ENCODE results near the gene COMMD9. TPM values are rescaled to one million over a fixed set of nuclear protein-coding genes. Genes with fewer than 3 reads are reported as not detected.

COMMD9 gene
- total RNA-seq, 1 experiment from 2014 or later, result 70.8 TPM

DNA sequence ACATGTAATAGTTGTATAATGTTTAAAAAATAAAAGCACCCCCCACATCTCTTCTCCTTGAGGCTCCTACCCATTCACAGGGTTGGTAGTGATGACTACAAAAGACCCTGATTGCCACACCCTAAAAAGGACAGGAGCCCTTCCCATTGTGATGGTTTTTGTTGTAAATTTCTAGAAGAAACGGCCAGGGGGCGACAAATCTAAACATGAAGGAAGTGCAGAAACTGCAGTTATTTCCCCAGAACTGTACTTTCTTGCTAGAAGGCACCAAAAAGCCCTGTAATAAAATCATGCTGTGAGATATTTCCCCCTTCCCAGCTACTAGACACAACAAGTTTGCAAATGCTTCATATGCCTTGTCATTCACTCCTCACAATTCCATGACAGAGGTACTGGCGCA is 17.7 kb upstream of the COMMD9 start:
- peak; percentile 37; the same call in 1 of the 2 replicates for ATAC-seq

DNA sequence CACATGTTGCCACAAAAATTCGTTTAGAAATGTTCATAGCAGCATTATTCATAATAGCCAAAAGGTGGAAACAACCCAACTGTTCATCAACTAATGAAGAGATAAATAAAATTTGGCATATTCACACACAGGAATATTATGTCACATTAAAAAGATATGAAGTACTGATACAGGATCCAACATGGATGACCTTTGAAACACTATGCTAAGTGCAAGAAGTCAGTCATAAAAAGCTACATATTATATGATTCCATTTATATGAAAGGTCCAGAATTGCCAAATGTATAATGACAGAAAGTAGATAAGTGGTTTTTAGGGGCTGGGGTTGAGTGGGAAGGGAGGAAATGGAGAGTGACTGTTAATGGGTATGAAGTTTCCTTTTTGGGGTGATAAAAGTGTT is 15.8 kb upstream of the COMMD9 start:
- no peak for TF ChIP-seq EZH2phosphoT487 (IDR thresholded peaks at IDR 0.05; ENCODE audit: borderline replicate concordance, low read length)
- H3K4me3 ChIP-seq (ENCODE audit: low read length), result no peak overlapping the region
- DNase-seq, result no peak
- H3K79me2 ChIP-seq (ENCODE audit: low read length), result no peaks in the 10 kb centered on the region
- H3K9ac ChIP-seq (ENCODE audit: low read length), result no peak overlapping the region
- BruUV-seq (replicated peaks), result no TSS peak
- POLR2A ChIA-PET (ENCODE audit: unreplicated experiment), result no interaction called here
- H3K4me1 ChIP-seq (ENCODE audit: insufficient read depth, low read length), result peaks cover 10% of the 10 kb centered on the region
- no peak overlapping the region for H2AFZ ChIP-seq (ENCODE audit: low read length)
- H3K27ac ChIP-seq (ENCODE audit: low read length), result no peak overlapping the region
- H3K27me3 ChIP-seq (ENCODE audit: low read length), result no peaks in the 10 kb centered on the region
- H3K36me3 ChIP-seq (ENCODE audit: low read depth, low read length), result no peaks in the 10 kb centered on the region
- no peaks in the 10 kb centered on the region for H3F3A ChIP-seq (ENCODE audit: low read length, unreplicated experiment)
- CTCF ChIA-PET, result no interaction called here
- H3K9me2 ChIP-seq (replicated peaks; ENCODE audit: low read length), result no peaks in the 10 kb centered on the region
- no peaks in the 10 kb centered on the region for H4K20me1 ChIP-seq (ENCODE audit: low read length)
- intact Hi-C loops (cut with micrococcal nuclease), result no loop called here
- no peaks in the 10 kb centered on the region for H3K9me3 ChIP-seq (ENCODE audit: low read length)
- H3K4me2 ChIP-seq (ENCODE audit: low read length), result no peak overlapping the region
- ATAC-seq, result no peak

More for the DNA sequence above, 17.7 kb upstream of the COMMD9 start:
- Histone ChIP-seq H3K27ac (ENCODE audit: low read length) (no peak overlapping the region), H3K79me2 (ENCODE audit: low read length) (no peaks in the 10 kb centered on the region), H2AFZ (ENCODE audit: low read length) (no peak overlapping the region), H4K20me1 (ENCODE audit: low read length) (no peaks in the 10 kb centered on the region), H3K9me3 (ENCODE audit: low read length) (no peaks in the 10 kb centered on the region), H3K36me3 (ENCODE audit: low read depth, low read length) (no peaks in the 10 kb centered on the region), H3K4me1 (ENCODE audit: insufficient read depth, low read length) (peaks cover 19% of the 10 kb centered on the region), H3K27me3 (ENCODE audit: low read length) (no peaks in the 10 kb centered on the region), H3K4me2 (ENCODE audit: low read length) (no peak overlapping the region), H3K9me2 (replicated peaks; ENCODE audit: low read length) (no peaks in the 10 kb centered on the region), H3K4me3 (ENCODE audit: low read length) (no peak overlapping the region), H3K9ac (ENCODE audit: low read length) (no peak overlapping the region), H3F3A (ENCODE audit: low read length, unreplicated experiment) (no peaks in the 10 kb centered on the region)
- BruUV-seq (replicated peaks), result no TSS peak
- DNase-seq, result peak; percentile 57
- intact Hi-C loops (cut with micrococcal nuclease), result loop anchor here (1.0 kb wide), 2 partner anchors 171 to 185 kb away; no protein-coding TSS in a partner anchor
- CTCF ChIA-PET, result no interaction called here
- POLR2A ChIA-PET (ENCODE audit: unreplicated experiment), result no interaction called here
- TF ChIP-seq EZH2phosphoT487 (IDR thresholded peaks at IDR 0.05; ENCODE audit: borderline replicate concordance, low read length) (no peak), CTCF (conservative IDR thresholded peaks at IDR 0.05; ENCODE audit: low read depth, low read length) (peak; percentile 70)

- POLR2A ChIA-PET (ENCODE audit: unreplicated experiment), result no interaction called here
- no peaks in the 10 kb centered on the region for H3K27me3 ChIP-seq (ENCODE audit: low read length)
Observed at GRCh38 chr11:36304351-36304750, 15.1 kb upstream of the COMMD9 start.

More at GRCh38 chr11:36304351-36304750, 15.1 kb upstream of the COMMD9 start:
- DNase-seq, result no peak
- TF ChIP-seq EZH2phosphoT487 (IDR thresholded peaks at IDR 0.05; ENCODE audit: borderline replicate concordance, low read length), result no peak
- TF ChIP-seq EZH2 (IDR thresholded peaks at IDR 0.05; ENCODE audit: low read length, unreplicated experiment), result no peak
- TF ChIP-seq CTCF (conservative IDR thresholded peaks at IDR 0.05; ENCODE audit: low read depth, low read length), result no peak
- CTCF ChIA-PET, result interaction anchor here (0.6 kb wide), 1 partner anchor 161 kb away, joined by 6 read pairs; no protein-coding TSS in a partner anchor
- Histone ChIP-seq H3K4me2 (ENCODE audit: low read length) (no peak overlapping the region), H4K20me1 (ENCODE audit: low read length) (no peaks in the 10 kb centered on the region), H3K9me2 (replicated peaks; ENCODE audit: low read length) (no peaks in the 10 kb centered on the region), H3K36me3 (ENCODE audit: low read depth, low read length) (no peaks in the 10 kb centered on the region), H3K9me3 (ENCODE audit: low read length) (no peaks in the 10 kb centered on the region), H3K9ac (ENCODE audit: low read length) (no peak overlapping the region), H2AFZ (ENCODE audit: low read length) (no peak overlapping the region), H3F3A (ENCODE audit: low read length, unreplicated experiment) (no peaks in the 10 kb centered on the region), H3K27ac (ENCODE audit: low read length) (no peak overlapping the region), H3K79me2 (ENCODE audit: low read length) (no peaks in the 10 kb centered on the region), H3K4me1 (ENCODE audit: insufficient read depth, low read length) (peaks cover 8% of the 10 kb centered on the region; the same call in 1 of the 2 replicates), H3K4me3 (ENCODE audit: low read length) (no peak overlapping the region)
- no TSS peak for BruUV-seq (replicated peaks)
- ATAC-seq, result no peak
- intact Hi-C loops (cut with micrococcal nuclease), result no loop called here
